Brain microvascular endothelial cell (primary cell): ENCODE results near the gene HTT.

ENCODE experiments used
- DNase-seq: peaks from one replicate; pipeline ENCODE4 v3.0.0-alpha.2; 2020
- H3K27ac ChIP-seq: fragments of 250-450 bp; sonication (Bioruptor Pico); 2 replicates; pipeline ENCODE4 v1.5.1; 2020; ENCODE audit warnings: mild to moderate bottlenecking, moderate library complexity
- H3K27me3 ChIP-seq: fragments of 250-450 bp; sonication (Bioruptor Pico); replicated peaks from 2 replicates; pipeline ENCODE4 v1.5.1; 2020; ENCODE audit warnings: mild to moderate bottlenecking
- H3K36me3 ChIP-seq: fragments of 250-450 bp; sonication (Bioruptor Pico); replicated peaks from 2 replicates; pipeline ENCODE4 v1.5.1; 2020; ENCODE audit warnings: mild to moderate bottlenecking
- H3K4me3 ChIP-seq: 2 replicates; pipeline ENCODE4 v1.5.1; 2011; ENCODE audit warnings: low read depth, mild to moderate bottlenecking, control low read depth, low read length, moderate library complexity
- in situ Hi-C: cut with HindIII; loops from 2 replicates; pipeline ENCODE4 v1.10.0; 2017; ENCODE audit warnings: low sequenced_read_pairs, low pct_ligation_motif_present
- TF ChIP-seq, protein P1 (sequence below): IDR thresholded peaks from 2 replicates; pipeline ENCODE4 v1.5.1; 2011; ENCODE audit warnings: low read depth, mild to moderate bottlenecking, moderate library complexity, low read length, control low read depth, inconsistent platforms; ENCODE audit errors: missing control alignments

Gene HTT

DNA sequence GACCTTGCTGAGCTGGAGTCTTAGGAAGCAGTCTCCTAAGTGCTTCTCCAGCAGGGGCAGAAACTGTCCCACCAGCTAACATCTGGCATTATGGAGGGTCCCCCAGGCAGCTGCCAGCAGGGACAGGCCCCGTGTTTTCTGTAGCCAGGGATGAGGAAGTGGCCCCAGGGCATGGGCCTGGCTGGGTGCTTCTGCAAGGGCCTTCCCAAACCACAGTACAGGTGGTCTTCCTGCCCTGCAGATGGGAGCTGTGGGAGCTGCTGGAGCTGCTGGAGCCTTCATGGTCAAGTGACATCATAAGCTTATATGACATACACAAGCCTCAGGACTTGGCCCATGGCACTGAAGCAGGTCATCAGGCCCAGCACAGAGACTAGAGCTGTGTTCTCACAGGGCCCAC, 169.5 kb downstream of the HTT start:
- H3K4me3 ChIP-seq: no peak overlapping the region
- H3K27me3 ChIP-seq: no peaks in the 10 kb centered on the region
- peaks cover 20% of the 10 kb centered on the region for H3K36me3 ChIP-seq
- no peak overlapping the region for H3K27ac ChIP-seq
- in situ Hi-C loops: no loop called here
- TF ChIP-seq, protein P1, sequence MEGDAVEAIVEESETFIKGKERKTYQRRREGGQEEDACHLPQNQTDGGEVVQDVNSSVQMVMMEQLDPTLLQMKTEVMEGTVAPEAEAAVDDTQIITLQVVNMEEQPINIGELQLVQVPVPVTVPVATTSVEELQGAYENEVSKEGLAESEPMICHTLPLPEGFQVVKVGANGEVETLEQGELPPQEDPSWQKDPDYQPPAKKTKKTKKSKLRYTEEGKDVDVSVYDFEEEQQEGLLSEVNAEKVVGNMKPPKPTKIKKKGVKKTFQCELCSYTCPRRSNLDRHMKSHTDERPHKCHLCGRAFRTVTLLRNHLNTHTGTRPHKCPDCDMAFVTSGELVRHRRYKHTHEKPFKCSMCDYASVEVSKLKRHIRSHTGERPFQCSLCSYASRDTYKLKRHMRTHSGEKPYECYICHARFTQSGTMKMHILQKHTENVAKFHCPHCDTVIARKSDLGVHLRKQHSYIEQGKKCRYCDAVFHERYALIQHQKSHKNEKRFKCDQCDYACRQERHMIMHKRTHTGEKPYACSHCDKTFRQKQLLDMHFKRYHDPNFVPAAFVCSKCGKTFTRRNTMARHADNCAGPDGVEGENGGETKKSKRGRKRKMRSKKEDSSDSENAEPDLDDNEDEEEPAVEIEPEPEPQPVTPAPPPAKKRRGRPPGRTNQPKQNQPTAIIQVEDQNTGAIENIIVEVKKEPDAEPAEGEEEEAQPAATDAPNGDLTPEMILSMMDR: no peak
- DNase-seq: no peak

DNA sequence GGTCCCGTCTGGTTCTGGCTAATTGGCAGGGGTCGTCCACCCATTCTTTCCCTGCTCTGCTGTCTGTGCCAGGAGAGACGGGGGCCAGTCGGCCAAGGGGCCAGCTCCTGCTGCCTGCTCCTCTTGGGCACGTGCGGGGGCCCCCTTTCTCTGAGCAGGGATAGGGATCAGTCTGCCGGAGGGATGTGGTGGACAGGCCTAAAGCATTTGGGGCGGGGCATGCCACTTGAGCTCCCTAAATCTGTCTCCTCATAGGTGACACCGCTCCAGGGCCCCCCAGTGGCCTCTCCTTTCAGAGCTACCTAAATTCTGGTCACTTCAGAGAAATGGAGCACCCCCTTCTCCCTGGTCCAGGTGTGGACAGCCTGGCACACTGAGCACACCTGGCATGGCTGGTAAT, 170.3 kb downstream of the HTT start:
- Histone ChIP-seq H3K36me3 (peaks cover 13% of the 10 kb centered on the region), H3K27ac (no peak overlapping the region), H3K4me3 (no peak overlapping the region), H3K27me3 (no peaks in the 10 kb centered on the region)
- TF ChIP-seq, protein P1: no peak
- in situ Hi-C loops: no loop called here
- DNase-seq: no peak

GRCh38 chr4:3245676-3246075, 171.2 kb downstream of the HTT start:
- no peak for DNase-seq
- in situ Hi-C loops: no loop called here
- TF ChIP-seq, protein P1: no peak
- peaks cover 7% of the 10 kb centered on the region for H3K36me3 ChIP-seq
- H3K27ac ChIP-seq: no peak overlapping the region
- H3K4me3 ChIP-seq: no peak overlapping the region
- no peaks in the 10 kb centered on the region for H3K27me3 ChIP-seq

- Histone ChIP-seq H3K4me3 (no peak overlapping the region), H3K27me3 (no peaks in the 10 kb centered on the region), H3K27ac (no peak overlapping the region), H3K36me3 (no peaks in the 10 kb centered on the region)
- DNase-seq: no peak
- in situ Hi-C loops: no loop called here
- TF ChIP-seq, protein P1: peak; percentile 19
These were observed 172.2 kb downstream of the HTT start for GRCh38 chr4:3246458-3247398.

DNA sequence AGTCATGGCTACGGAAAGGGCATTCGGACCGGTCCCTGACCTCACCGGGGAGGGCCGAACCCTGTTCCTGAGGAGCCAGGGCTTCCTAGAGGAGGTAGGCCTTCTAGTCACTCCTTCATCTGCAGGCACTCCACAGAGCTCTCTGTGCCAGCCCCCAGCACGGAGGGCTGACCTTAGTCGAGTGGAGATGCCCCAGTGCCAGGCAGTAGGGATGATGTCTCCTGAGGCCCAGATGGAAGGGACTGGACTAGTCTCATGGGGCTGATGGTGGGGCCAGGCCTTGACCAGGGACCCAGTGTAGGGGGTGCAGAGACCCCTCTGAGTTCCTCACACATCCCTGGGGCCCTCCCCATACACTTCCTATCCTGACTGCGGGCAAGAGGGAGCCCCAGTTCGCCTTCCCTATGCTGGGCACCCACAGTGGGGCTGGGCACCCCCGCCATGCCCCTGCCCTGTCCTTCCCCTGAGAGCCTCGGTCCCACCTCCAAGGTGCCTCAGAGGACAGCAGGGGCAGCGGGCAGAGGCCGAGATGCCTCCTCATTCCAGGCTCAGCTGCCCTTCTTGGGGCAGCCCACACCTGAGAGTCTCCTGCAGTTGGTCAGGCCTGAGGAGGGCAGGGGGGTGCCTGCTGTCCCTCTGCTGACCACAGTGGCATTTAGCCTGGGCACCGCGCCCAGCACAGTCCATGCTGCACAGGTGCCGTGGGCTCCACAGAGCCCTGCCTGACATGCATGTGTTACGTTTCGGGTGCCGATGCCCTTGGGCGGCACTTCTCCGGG, 173.1 kb downstream of the HTT start:
- in situ Hi-C loops: no loop called here
- TF ChIP-seq, protein P1: no peak
- no peaks in the 10 kb centered on the region for H3K27me3 ChIP-seq
- no peak overlapping the region for H3K27ac ChIP-seq
- DNase-seq: no peak
- H3K36me3 ChIP-seq: no peaks in the 10 kb centered on the region
- no peak overlapping the region for H3K4me3 ChIP-seq
